Measurements from ENCODE around the gene ZNFX1.

- TF ChIP-seq TAF1 (IDR thresholded peaks at IDR 0.05; ENCODE audit: low read depth), result no peak
- TF ChIP-seq CTCF (IDR thresholded peaks at IDR 0.05; ENCODE audit: poor library complexity, severe bottlenecking), result no peak
- TF ChIP-seq POLR2AphosphoS5 (IDR thresholded peaks at IDR 0.05), result no peak
- TF ChIP-seq RAD21 (conservative IDR thresholded peaks at IDR 0.05), result no peak
- no peak for TF ChIP-seq EZH2 (IDR thresholded peaks at IDR 0.05; ENCODE audit: borderline replicate concordance, insufficient read depth, low read length, poor library complexity, severe bottlenecking)
- no peak for TF ChIP-seq REST (IDR thresholded peaks at IDR 0.05; ENCODE audit: borderline replicate concordance)
- TF ChIP-seq SMC3 (conservative IDR thresholded peaks at IDR 0.05; ENCODE audit: poor library complexity), result no peak
- no peak for TF ChIP-seq EP300 (conservative IDR thresholded peaks at IDR 0.05; ENCODE audit: poor library complexity, severe bottlenecking)
These were observed 17.6 kb downstream of the ZNFX1 start for GRCh38 chr20:49260218-49260617.

Data from neural cell (in vitro differentiated cells).